ENCODE results near the gene CCDC3.

GRCh38 chr10:12909182-12909835 lies 92.2 kb downstream of the CCDC3 start:
- TF ChIP-seq CTCF (IDR thresholded peaks at IDR 0.05) (no peak), MAX (IDR thresholded peaks at IDR 0.05) (no peak), ZNF302 (CRISPR knock-in tag; IDR thresholded peaks at IDR 0.05) (no peak), ELK1 (IDR thresholded peaks at IDR 0.05; ENCODE audit: low read depth, low read length) (no peak), MAFK (IDR thresholded peaks at IDR 0.05; ENCODE audit: partially characterized antibody) (no peak), POLR2A (IDR thresholded peaks at IDR 0.05; ENCODE audit: low read length) (no peak), RFX5 (IDR thresholded peaks at IDR 0.05) (no peak)
